ENCODE results near the gene DNAH10.
"Not testable (repeated sequence)": the region's sequence is repeated elsewhere in the genome, so short reads cannot be mapped to it uniquely, and the experiment has no call there.

Gene DNAH10

DNA sequence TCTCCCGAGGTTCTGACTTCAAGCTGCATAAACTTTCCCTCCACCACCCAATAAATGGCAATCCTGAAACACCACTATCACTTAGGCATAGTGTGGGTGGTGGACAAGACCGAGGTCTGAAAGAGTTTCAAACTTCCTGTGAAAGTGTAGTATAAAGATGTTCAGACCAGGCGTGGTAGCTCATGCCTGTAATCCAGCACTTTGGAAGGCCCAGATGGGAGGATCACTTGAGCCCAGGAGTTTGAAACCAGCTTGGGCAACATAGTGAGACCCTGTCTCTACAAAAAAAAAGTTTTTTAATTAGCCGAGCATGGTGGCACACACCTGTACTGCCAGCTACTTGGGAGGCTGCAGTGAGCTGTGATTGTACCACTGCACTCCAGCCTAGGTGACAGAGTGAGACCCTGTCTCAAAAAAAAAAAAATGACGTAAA, 148.7 kb downstream of the DNAH10 start:
- DNase-seq = no peak

- not testable (repeated sequence) for DNase-seq
Observed at GRCh38 chr12:123911672-123912409, 149.7 kb downstream of the DNAH10 start.

DNA sequence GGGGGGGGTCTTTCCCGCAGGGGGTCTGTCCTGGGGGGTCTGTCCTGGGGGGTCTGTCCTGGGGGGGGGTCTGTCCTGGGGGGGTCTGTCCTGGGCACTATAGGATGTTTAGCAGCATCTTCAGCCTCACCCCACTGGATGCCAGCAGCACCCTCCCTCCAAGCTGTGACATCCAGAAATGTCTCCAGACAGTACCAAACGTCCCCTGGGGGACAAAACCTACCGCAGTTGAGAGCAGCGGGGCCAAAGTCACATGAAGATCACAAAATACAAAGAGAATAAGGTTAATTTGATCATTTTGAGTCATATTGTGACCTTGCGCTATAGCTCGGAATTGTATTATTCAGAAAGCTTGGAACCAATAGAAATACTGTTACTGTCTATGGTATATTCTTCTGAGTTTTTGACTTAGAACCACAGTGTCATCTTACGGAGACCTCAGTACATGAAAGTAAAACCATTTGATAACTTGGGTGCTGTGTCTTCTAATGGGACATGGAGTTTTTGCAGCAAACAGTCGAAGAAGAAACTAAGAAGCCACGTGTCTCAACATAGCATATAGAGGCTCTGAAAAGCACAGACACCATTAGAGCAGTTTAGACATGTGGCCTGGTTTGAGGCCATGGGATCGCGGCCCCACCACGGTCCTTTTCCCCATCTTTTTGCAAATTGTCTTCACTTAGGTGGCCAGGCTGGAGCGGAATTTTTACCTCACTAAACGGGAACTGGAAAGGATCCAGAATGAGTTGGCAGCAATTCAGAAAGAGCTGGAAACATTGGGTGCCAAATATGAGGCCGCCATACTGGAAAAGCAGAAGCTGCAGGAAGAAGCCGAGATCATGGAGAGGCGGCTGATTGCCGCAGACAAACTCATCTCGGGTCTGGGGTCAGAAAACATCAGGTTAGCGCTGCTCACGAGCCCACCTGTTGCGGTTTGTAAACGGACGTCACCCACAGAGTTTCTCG, 150.6 kb downstream of the DNAH10 start:
- DNase-seq = peak; percentile 33

GRCh38 chr12:123914726-123915333, 152.7 kb downstream of the DNAH10 start:
- DNase-seq = no peak

GRCh38 chr12:123916729-123917128, 154.6 kb downstream of the DNAH10 start:
- DNase-seq = no peak

GRCh38 chr12:123917337-123917850, 155.3 kb downstream of the DNAH10 start:
- no peak for DNase-seq

GRCh38 chr12:123919980-123920360, 157.9 kb downstream of the DNAH10 start:
- DNase-seq = no peak

GRCh38 chr12:123923038-123923437, 160.9 kb downstream of the DNAH10 start:
- no peak for DNase-seq

GRCh38 chr12:123923927-123924326, 161.8 kb downstream of the DNAH10 start:
- no peak for DNase-seq

DNA sequence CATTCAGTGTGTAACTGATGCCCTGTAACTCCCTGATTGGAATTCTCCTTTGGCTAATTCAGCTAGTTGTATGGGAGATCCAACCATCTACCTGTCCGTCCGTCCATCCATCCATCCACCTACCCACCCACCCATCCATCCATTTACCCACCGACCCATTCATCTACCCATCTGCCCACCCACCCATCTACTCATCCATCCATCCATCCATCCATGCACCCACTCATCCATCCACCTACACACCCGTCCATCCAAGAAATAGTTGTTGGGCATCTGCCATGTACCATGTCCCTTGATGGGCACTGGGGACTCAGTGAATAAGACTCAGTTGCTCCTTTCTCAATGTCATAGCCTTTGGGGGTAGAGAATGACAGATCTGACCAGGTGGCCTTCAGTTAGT, 162.4 kb downstream of the DNAH10 start:
- no peak for DNase-seq

GRCh38 chr12:123928274-123928865, 166.3 kb downstream of the DNAH10 start:
- DNase-seq = peak; percentile 10

- no peak for DNase-seq
Observed at GRCh38 chr12:123928897-123929296, 166.8 kb downstream of the DNAH10 start.

DNA sequence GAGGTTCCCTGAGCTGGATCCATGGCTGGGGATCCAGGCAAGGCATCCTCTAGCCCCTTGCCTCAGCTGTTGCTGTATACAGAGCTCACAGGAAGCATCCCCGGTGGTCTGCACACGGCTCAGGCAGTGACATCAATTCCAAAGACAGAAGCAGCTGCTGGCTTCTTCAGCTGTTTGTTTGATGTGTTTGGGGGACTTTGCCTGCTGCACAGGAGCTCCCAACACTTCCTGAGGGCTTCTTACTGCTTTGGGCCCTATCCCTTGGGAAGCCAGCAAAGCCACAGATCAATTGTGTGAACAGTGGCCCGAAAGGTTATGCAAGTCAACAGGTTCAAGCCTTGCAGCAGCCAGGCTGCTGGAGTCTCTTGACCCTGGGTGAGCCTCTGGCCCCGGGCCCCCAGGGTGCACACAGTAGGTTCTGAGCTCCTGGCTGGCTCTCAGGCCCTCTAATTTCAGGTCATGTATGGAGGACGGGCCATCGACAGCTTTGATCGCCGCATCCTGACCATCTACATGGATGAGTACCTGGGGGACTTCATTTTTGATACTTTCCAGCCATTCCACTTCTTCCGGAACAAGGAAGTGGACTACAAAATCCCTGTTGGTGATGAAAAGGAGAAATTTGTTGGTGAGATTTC, 168.0 kb downstream of the DNAH10 start:
- DNase-seq = no peak

GRCh38 chr12:123931686-123932321, 169.7 kb downstream of the DNAH10 start:
- DNase-seq = no peak

GRCh38 chr12:123933214-123933613, 171.1 kb downstream of the DNAH10 start:
- DNase-seq = no peak

GRCh38 chr12:123934016-123934620, 172.0 kb downstream of the DNAH10 start:
- DNase-seq = no peak

GRCh38 chr12:123934829-123935228, 172.7 kb downstream of the DNAH10 start:
- DNase-seq = no peak

GRCh38 chr12:123935956-123936355, 173.9 kb downstream of the DNAH10 start:
- DNase-seq = no peak

DNA sequence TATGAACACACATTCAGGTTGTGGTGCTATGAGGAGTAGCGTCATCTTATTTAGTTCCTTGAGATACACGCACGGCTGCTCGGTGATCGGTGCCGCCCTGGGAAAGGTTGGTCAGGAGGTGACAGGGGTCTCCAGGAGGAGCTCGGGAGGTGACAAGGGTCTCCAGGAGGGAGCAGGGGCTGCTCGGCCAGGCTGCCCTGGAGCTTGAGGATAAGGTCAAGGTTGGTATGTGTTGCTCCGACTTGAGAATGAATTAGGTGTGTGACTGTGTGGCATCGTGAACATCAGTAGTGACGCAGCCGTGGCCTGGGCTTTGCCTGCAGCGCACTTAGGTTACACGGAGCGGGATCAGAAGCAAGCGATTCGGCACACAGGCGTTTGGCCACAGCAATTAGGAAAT, 174.4 kb downstream of the DNAH10 start:
- DNase-seq = no peak

DNA sequence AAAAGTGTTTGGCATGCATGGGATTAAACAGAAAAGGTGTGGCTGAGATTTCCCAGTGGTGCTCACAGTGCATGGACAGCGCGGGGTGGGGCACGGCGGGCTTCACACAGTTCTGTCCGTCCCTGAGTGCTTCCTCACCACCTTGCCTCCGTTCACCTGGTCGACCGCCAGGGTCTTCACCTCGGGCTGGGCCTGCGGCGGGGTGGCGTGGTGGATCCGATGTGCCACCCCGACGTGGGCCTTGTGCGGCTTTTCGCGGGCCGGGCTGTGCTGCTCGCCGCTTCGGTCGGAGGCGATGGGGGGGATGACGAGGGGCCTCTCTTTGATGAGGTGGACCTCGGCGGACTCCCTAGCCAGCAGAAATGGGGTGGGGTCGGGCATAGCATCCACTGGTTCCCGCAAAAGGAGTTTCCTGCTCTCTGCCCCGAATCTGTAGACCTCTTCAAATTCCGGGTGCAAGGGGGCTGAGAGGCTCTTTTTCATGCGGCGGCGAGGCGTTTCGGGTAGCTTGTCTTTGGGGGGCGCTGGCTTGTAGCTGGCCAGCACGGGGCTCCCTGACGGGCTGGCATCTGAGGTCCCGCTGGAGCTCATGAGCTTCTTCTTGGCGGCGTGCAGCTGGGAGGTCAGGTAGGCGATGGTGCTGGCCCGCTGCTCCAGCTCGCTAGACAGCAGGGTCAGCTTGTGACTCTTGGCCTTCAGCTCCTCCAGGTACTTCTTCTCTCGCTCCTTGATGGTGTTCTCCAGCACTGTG, 175.0 kb downstream of the DNAH10 start:
- DNase-seq = no peak

Data from NCI-H2029 (cell line).